Neural cell (in vitro differentiated cells): ENCODE data around the gene NASP. TPM values are rescaled to one million over a fixed set of nuclear protein-coding genes. Genes with fewer than 3 reads are reported as not detected.

Experiments
- H2AFZ ChIP-seq: fragments of 200-600, 300-800 bp; sonication (generic), shearing (Covaris generic); 2 replicates; pipeline ENCODE4 v1.6.0; 2014; ENCODE audit warnings: low read depth, mild to moderate bottlenecking, antibody characterized with exemption, low read length, moderate library complexity
- H3F3A ChIP-seq: fragments of 200-600 bp; shearing (Covaris generic); 2 replicates; pipeline ENCODE4 v1.6.1; 2016; ENCODE audit warnings: mild to moderate bottlenecking, moderate library complexity, mixed read lengths, antibody characterized with exemption, low read length; ENCODE audit not compliant: insufficient read depth, poor library complexity, severe bottlenecking
- H3K27ac ChIP-seq: fragments of 200-600, 300-800 bp; sonication (generic), shearing (Covaris generic); 2 replicates; pipeline ENCODE4 v1.5.1; 2014; ENCODE audit warnings: mild to moderate bottlenecking, low read length, moderate library complexity
- H3K27me3 ChIP-seq: fragments of 300-800, 200-600 bp; sonication (generic), shearing (Covaris generic); 2 replicates; pipeline ENCODE4 v1.6.0; 2014; ENCODE audit warnings: mild to moderate bottlenecking, low read depth, low read length, moderate library complexity; ENCODE audit not compliant: insufficient read depth
- H3K36me3 ChIP-seq: fragments of 300-800, 200-600 bp; sonication (generic), shearing (Covaris generic); 2 replicates; pipeline ENCODE4 v1.5.1; 2014; ENCODE audit warnings: mild to moderate bottlenecking, antibody characterized with exemption, low read length, moderate library complexity; ENCODE audit not compliant: insufficient read depth
- H3K4me2 ChIP-seq: fragments of 300-800, 200-600 bp; sonication (generic), shearing (Covaris generic); 2 replicates; pipeline ENCODE4 v1.6.0; 2014; ENCODE audit warnings: mild to moderate bottlenecking, low read length
- H3K4me3 ChIP-seq: fragments of 300-800, 200-600 bp; sonication (generic), shearing (Covaris generic); 2 replicates; pipeline ENCODE4 v1.5.1; 2014; ENCODE audit warnings: mild to moderate bottlenecking, low read length, moderate library complexity
- H3K79me2 ChIP-seq: fragments of 200-600 bp; shearing (Covaris generic); replicated peaks from 2 replicates; pipeline ENCODE4 v1.6.0; 2014; ENCODE audit warnings: mild to moderate bottlenecking, low read length, moderate library complexity; ENCODE audit not compliant: insufficient read depth
- H3K9ac ChIP-seq: fragments of 300-800, 200-600 bp; sonication (generic), shearing (Covaris generic); 2 replicates; pipeline ENCODE4 v1.6.1; 2016; ENCODE audit warnings: mild to moderate bottlenecking, low read length, mixed read lengths
- H3K9me2 ChIP-seq: fragments of 200-600 bp; shearing (Covaris generic); 2 replicates; pipeline ENCODE4 v1.6.1; 2016; ENCODE audit warnings: mild to moderate bottlenecking, low read length, mixed read lengths; ENCODE audit not compliant: insufficient read depth
- H3K9me3 ChIP-seq: fragments of 200-600, 300-800 bp; sonication (generic), shearing (Covaris generic); 2 replicates; pipeline ENCODE4 v1.6.1; 2016; ENCODE audit warnings: mild to moderate bottlenecking, mixed run types, low read length, moderate library complexity, mixed read lengths
- H4K20me1 ChIP-seq: fragments of 200-600 bp; shearing (Covaris generic); 2 replicates; pipeline ENCODE4 v1.6.1; 2016; ENCODE audit warnings: mild to moderate bottlenecking, mixed run types; ENCODE audit not compliant: insufficient read depth
- CTCF ChIP-seq: fragments of 450-650 bp; IDR thresholded peaks from 2 replicates; pipeline ENCODE4 v1.5.1; 2014; ENCODE audit warnings: antibody characterized with exemption, mild to moderate bottlenecking, moderate library complexity; ENCODE audit not compliant: poor library complexity, severe bottlenecking
- EP300 ChIP-seq: fragments of 450-650 bp; conservative IDR thresholded peaks from 2 replicates; pipeline ENCODE4 v1.6.1; 2014; ENCODE audit warnings: antibody characterized with exemption, mild to moderate bottlenecking, moderate library complexity; ENCODE audit not compliant: poor library complexity, severe bottlenecking
- EZH2 ChIP-seq: fragments of 200-600, 300-800 bp; shearing (Covaris generic), sonication (generic); IDR thresholded peaks from 2 replicates; pipeline ENCODE4 v1.6.1; 2014; ENCODE audit warnings: antibody characterized with exemption, low read length, borderline replicate concordance, mild to moderate bottlenecking; ENCODE audit not compliant: insufficient read depth, poor library complexity, severe bottlenecking
- MXI1 ChIP-seq: fragments of 450-650 bp; conservative IDR thresholded peaks from 2 replicates; pipeline ENCODE4 v1.6.1; 2014; ENCODE audit warnings: antibody characterized with exemption, mild to moderate bottlenecking; ENCODE audit not compliant: poor library complexity, severe bottlenecking
- POLR2AphosphoS5 ChIP-seq: IDR thresholded peaks from 2 replicates; pipeline ENCODE4 v1.6.1; 2012
- RAD21 ChIP-seq: fragments of 450-650 bp; conservative IDR thresholded peaks from 2 replicates; pipeline ENCODE4 v1.6.1; 2014; ENCODE audit warnings: antibody characterized with exemption, mild to moderate bottlenecking, moderate library complexity
- SMC3 ChIP-seq: fragments of 450-650 bp; conservative IDR thresholded peaks from 2 replicates; pipeline ENCODE4 v1.6.1; 2014; ENCODE audit warnings: antibody characterized with exemption, mild to moderate bottlenecking, moderate library complexity; ENCODE audit not compliant: poor library complexity
- TAF1 ChIP-seq: IDR thresholded peaks from 2 replicates; pipeline ENCODE4 v1.6.1; 2012; ENCODE audit warnings: low read depth
- polyA plus RNA-seq: library from polyadenylated mRNA; depleted of rRNA; stranded (reverse); fragments of >200 nt; gene quantifications from 2 replicates; pipeline ENCODE4 v1.2.3, GENCODE V29; 2014
- TF ChIP-seq, protein P1 (sequence below): IDR thresholded peaks from 2 replicates; pipeline ENCODE4 v1.6.1; 2012; ENCODE audit warnings: borderline replicate concordance

The NASP gene
- polyA plus RNA-seq, 1 donor from 2014 or later: 177 TPM

DNA sequence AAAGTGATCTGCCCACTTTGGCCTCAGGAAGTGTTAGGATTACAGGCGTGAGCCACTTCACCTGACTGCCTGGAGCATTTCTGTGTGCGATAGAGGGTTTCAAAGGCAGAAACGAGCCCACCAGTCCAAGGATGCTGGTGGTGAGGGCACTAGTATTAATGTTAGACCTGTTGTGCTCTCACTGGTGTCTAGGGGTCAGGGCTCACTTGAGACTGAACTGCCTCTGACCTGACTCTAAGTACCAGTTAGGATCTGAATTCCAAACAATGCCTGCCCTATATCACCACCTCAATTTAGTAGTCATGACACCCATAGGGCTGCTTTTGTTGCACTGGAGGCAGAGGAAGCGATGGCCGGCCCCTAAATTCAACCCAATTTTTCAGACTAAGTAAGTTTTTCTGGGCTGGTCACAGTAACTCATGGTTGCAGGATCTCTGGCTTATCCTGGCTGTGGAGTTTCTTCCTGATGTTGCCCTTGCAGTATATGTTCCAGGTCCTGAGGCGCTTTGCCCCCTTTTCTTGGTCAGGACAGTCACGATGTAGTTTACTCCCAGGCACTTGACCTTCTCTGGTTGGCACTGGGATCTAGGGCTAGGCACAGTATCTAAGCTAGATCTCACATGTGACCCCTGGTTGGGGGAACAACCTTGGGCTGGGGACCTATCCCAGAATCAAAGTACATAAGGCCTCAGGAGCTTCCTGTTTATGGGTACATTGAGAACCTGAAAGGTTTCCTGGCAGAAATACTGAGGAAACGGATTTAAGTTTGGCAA, 35.5 kb downstream of the NASP start:
- Histone ChIP-seq H3K4me2 (no peak overlapping the region), H4K20me1 (no peaks in the 10 kb centered on the region), H2AFZ (no peak overlapping the region), H3K27ac (no peak overlapping the region), H3K4me3 (no peak overlapping the region), H3K9ac (no peak overlapping the region), H3K9me3 (no peaks in the 10 kb centered on the region), H3K27me3 (no peaks in the 10 kb centered on the region), H3F3A (no peaks in the 10 kb centered on the region), H3K9me2 (no peaks in the 10 kb centered on the region), H3K79me2 (no peaks in the 10 kb centered on the region), H3K36me3 (no peaks in the 10 kb centered on the region)
- TF ChIP-seq EP300 (no peak), MXI1 (no peak), CTCF (no peak), RAD21 (no peak), POLR2AphosphoS5 (no peak), EZH2 (no peak), TAF1 (no peak), SMC3 (no peak)
- TF ChIP-seq, protein P1, sequence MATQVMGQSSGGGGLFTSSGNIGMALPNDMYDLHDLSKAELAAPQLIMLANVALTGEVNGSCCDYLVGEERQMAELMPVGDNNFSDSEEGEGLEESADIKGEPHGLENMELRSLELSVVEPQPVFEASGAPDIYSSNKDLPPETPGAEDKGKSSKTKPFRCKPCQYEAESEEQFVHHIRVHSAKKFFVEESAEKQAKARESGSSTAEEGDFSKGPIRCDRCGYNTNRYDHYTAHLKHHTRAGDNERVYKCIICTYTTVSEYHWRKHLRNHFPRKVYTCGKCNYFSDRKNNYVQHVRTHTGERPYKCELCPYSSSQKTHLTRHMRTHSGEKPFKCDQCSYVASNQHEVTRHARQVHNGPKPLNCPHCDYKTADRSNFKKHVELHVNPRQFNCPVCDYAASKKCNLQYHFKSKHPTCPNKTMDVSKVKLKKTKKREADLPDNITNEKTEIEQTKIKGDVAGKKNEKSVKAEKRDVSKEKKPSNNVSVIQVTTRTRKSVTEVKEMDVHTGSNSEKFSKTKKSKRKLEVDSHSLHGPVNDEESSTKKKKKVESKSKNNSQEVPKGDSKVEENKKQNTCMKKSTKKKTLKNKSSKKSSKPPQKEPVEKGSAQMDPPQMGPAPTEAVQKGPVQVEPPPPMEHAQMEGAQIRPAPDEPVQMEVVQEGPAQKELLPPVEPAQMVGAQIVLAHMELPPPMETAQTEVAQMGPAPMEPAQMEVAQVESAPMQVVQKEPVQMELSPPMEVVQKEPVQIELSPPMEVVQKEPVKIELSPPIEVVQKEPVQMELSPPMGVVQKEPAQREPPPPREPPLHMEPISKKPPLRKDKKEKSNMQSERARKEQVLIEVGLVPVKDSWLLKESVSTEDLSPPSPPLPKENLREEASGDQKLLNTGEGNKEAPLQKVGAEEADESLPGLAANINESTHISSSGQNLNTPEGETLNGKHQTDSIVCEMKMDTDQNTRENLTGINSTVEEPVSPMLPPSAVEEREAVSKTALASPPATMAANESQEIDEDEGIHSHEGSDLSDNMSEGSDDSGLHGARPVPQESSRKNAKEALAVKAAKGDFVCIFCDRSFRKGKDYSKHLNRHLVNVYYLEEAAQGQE: no peak

- Histone ChIP-seq H3K27me3 (no peaks in the 10 kb centered on the region), H3K9me3 (no peaks in the 10 kb centered on the region), H3K27ac (no peak overlapping the region), H3K4me3 (no peak overlapping the region), H3K9me2 (no peaks in the 10 kb centered on the region), H3K36me3 (no peaks in the 10 kb centered on the region), H2AFZ (no peak overlapping the region), H3F3A (no peaks in the 10 kb centered on the region), H3K4me2 (no peak overlapping the region), H4K20me1 (no peaks in the 10 kb centered on the region), H3K9ac (no peak overlapping the region), H3K79me2 (no peaks in the 10 kb centered on the region)
- TF ChIP-seq TAF1 (no peak), CTCF (no peak), SMC3 (no peak), RAD21 (no peak), POLR2AphosphoS5 (no peak), EP300 (no peak), EZH2 (no peak), MXI1 (no peak)
- TF ChIP-seq, protein P1: no peak
Measured at GRCh38 chr1:45620588-45621500, 37.0 kb downstream of the NASP start.
